CD4-positive, alpha-beta T cell (primary cell): Measurements from ENCODE around the gene YES1. TPM values are rescaled to one million over a fixed set of nuclear protein-coding genes. Genes with fewer than 3 reads are reported as not detected.
A peak's percentile ranks its signal among the peaks of the same experiment; 100 is the strongest.

Source experiments
- ATAC-seq: fragments of 200-7000 bp; cut with Tn5 transposase; one replicate; pipeline ENCODE4 v1.10.0; 2022; ENCODE audit warnings: mild to moderate bottlenecking; ENCODE audit not compliant: poor library complexity
- CTCF ChIA-PET: fragments of 350-600 bp; sonication (Branson Sonifier 250); formaldehyde crosslinking; loops from one replicate; lab custom pipeline; 2021; ENCODE audit warnings: antibody characterized with exemption, inconsistent platforms; lab: Charles Lee
- POLR2A ChIA-PET: fragments of 350-600 bp; sonication (Branson Sonifier 250); formaldehyde crosslinking; loops from one replicate; lab custom pipeline; 2021; ENCODE audit warnings: antibody characterized with exemption, inconsistent platforms; lab: Charles Lee
- DNase-seq, 14 experiments: peaks; one replicate each; pipeline ENCODE4 v3.0.0-alpha.2; 2013 to 2020; ENCODE audit warnings: mixed read lengths in 2 of 14
- H3K27ac ChIP-seq, 2 donors: one replicate each; pipeline versions ENCODE4 v1.5.1 to v1.7.0; 2013; ENCODE audit warnings: low read length in 2 of 2, low read depth in 1 of 2, mild to moderate bottlenecking in 1 of 2
- H3K27me3 ChIP-seq, 2 experiments: 1 replicate in 1 of 2; 2 replicates in 1 of 2; pipeline versions ENCODE4 v1.6.1 to v1.7.0; 2013; ENCODE audit warnings: low read length in 2 of 2, control low read depth in 1 of 2, mild to moderate bottlenecking in 1 of 2, moderate library complexity in 1 of 2; ENCODE audit not compliant: insufficient read depth in 2 of 2, control insufficient read depth in 1 of 2
- H3K36me3 ChIP-seq: one replicate; pipeline ENCODE4 v1.6.1; 2013; ENCODE audit warnings: low read length, control low read depth; ENCODE audit not compliant: insufficient read depth
- H3K4me1 ChIP-seq: one replicate; pipeline ENCODE4 v1.6.1; 2013; ENCODE audit warnings: low read length, control low read depth; ENCODE audit not compliant: insufficient read depth
- H3K4me3 ChIP-seq: one replicate; pipeline ENCODE4 v1.5.1; 2013; ENCODE audit warnings: mild to moderate bottlenecking, low read length, moderate library complexity
- H3K9me3 ChIP-seq, 2 experiments: 1 replicate in 1 of 2; 2 replicates in 1 of 2; pipeline versions ENCODE4 v1.6.1 to v1.7.0; 2013; ENCODE audit warnings: low read length in 2 of 2, mild to moderate bottlenecking in 2 of 2, control low read depth in 1 of 2, moderate library complexity in 1 of 2; ENCODE audit not compliant: control insufficient read depth in 1 of 2, insufficient read depth in 1 of 2
- H3K27ac Mint-ChIP-seq: one replicate; pipeline ENCODE4 v1.8.0; 2020; ENCODE audit warnings: mixed read lengths
- H3K27me3 Mint-ChIP-seq: one replicate; pipeline ENCODE4 v1.8.0; 2021; ENCODE audit warnings: mixed read lengths
- H3K36me3 Mint-ChIP-seq: one replicate; pipeline ENCODE4 v1.8.0; 2021; ENCODE audit warnings: low read depth, mixed read lengths
- H3K4me1 Mint-ChIP-seq: one replicate; pipeline ENCODE4 v1.8.0; 2021; ENCODE audit warnings: low read depth, mixed read lengths
- H3K4me3 Mint-ChIP-seq: one replicate; pipeline ENCODE4 v1.8.0; 2020; ENCODE audit warnings: mild to moderate bottlenecking, mixed read lengths
- H3K9me3 Mint-ChIP-seq: one replicate; pipeline ENCODE4 v1.8.0; 2020; ENCODE audit warnings: mixed read lengths
- intact Hi-C, 2 experiments: fragments of 100-400 bp; cut with DNase I in 1 of 2; cut with micrococcal nuclease in 1 of 2; formaldehyde crosslinking; loops; one replicate each; pipeline versions ENCODE4 v1.15.1 to v1.9.0; 2023 to 2025; cut with DNase I, micrococcal nuclease
- total RNA-seq, 174 experiments: library from RNA in 2 of 174; stranded (reverse) in 2 of 174; gene quantifications; one replicate each; pipeline ENCODE4 v1.2.3 and lab custom pipeline; 2021 to 2026
- TF ChIP-seq, protein P1 (sequence below): fragments of 200-600 bp; IDR thresholded peaks from one replicate; pipeline ENCODE4 v1.8.0; 2022; ENCODE audit warnings: antibody characterized with exemption, mild to moderate bottlenecking

The YES1 gene
- total RNA-seq, 2 experiments from 2014 or later: 17.6 to 19.8 TPM

DNA sequence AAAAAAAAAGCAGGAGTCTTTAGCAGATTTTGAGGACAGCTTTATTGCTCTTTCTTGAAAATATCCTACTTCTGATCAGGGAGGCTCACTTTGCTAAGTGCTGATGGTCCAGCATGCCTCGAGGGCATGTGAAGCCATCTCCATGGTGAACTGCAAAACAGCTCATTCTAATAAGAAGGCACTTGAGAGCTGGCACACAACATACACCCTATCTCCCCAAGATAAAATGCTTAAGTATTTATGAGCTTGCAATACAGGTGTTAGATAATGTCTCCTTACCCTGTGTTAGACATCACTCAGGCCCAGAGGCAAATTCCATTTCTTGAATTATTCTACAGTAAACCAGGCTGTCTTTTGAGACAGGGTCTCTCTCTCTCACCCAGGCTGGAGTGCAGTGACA, 102.3 kb downstream of the YES1 start:
- Histone ChIP-seq H3K36me3 (peaks cover 15% of the 10 kb centered on the region), H3K27me3 (no peaks in the 10 kb centered on the region), H3K9me3 (peaks cover 0 to 12% of the 10 kb centered on the region in 2 experiments), H3K4me3 (no peak overlapping the region), H3K27ac (no peak overlapping the region), H3K4me1 (peaks cover 27% of the 10 kb centered on the region)
- Mint-ChIP-seq H3K27ac (no peak overlapping the region), H3K9me3 (peaks cover 3% of the 10 kb centered on the region), H3K4me1 (peaks cover 45% of the 10 kb centered on the region), H3K27me3 (no peaks in the 10 kb centered on the region), H3K36me3 (peaks cover 40% of the 10 kb centered on the region), H3K4me3 (peak overlapping the region; percentile 11)
- TF ChIP-seq, protein P1, sequence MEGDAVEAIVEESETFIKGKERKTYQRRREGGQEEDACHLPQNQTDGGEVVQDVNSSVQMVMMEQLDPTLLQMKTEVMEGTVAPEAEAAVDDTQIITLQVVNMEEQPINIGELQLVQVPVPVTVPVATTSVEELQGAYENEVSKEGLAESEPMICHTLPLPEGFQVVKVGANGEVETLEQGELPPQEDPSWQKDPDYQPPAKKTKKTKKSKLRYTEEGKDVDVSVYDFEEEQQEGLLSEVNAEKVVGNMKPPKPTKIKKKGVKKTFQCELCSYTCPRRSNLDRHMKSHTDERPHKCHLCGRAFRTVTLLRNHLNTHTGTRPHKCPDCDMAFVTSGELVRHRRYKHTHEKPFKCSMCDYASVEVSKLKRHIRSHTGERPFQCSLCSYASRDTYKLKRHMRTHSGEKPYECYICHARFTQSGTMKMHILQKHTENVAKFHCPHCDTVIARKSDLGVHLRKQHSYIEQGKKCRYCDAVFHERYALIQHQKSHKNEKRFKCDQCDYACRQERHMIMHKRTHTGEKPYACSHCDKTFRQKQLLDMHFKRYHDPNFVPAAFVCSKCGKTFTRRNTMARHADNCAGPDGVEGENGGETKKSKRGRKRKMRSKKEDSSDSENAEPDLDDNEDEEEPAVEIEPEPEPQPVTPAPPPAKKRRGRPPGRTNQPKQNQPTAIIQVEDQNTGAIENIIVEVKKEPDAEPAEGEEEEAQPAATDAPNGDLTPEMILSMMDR: no peak
- ATAC-seq (no peak), DNase-seq (no peak)
- intact Hi-C loops: loop anchor here (2.0 to 10.0 kb wide), 4 partner anchors 87 to 441 kb away; partner anchors contain the start of genes THOC1 (in 1 of the 2) and YES1 (in 1 of the 2)
- CTCF ChIA-PET: no interaction called here
- POLR2A ChIA-PET: interaction anchor here (0.5 to 0.8 kb wide), 2 partner anchors 115 to 1840 kb away, joined by 3 read pairs; no protein-coding TSS in a partner anchor

DNA sequence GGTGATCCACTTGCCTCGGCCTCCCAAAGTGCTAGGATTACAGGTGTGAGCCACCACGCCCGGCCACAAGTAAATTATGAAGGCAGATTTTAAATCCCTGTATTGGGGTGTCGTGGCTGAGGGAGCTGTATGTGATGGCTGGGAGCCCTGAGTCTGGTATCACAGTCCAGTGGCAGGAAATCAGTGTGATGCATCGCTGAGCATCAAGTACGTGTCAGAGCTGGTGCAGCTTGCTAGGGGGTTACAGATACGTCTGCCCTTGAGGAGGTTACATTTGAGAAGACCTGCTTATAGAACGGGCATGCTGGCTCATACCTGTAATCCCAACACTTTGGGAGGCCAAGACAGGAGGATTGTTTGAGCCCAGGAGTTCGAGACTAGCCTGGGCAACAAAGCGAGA, 103.9 kb downstream of the YES1 start:
- Mint-ChIP-seq H3K9me3 (no peaks in the 10 kb centered on the region), H3K36me3 (peaks cover 57% of the 10 kb centered on the region), H3K27me3 (no peaks in the 10 kb centered on the region), H3K4me3 (no peak overlapping the region), H3K27ac (peak overlapping the region; percentile 41), H3K4me1 (peaks cover 54% of the 10 kb centered on the region)
- no peaks in the 10 kb centered on the region for H3K27me3 ChIP-seq
- intact Hi-C loops: no loop called here
- DNase-seq (no peak), ATAC-seq (no peak)
- H3K4me3 ChIP-seq: no peak overlapping the region
- peaks cover 24% of the 10 kb centered on the region for H3K36me3 ChIP-seq
- ChIA-PET POLR2A (interaction anchor here (0.6 kb wide), 1 partner anchor 61 kb away, joined by 3 read pairs; no protein-coding TSS in a partner anchor), CTCF (interaction anchor here (1.1 to 1.2 kb wide), 2 partner anchors 124 to 131 kb away, joined by 3 read pairs; no protein-coding TSS in a partner anchor)
- TF ChIP-seq, protein P1: no peak
- no peak overlapping the region for H3K27ac ChIP-seq
- peaks cover 27% of the 10 kb centered on the region for H3K4me1 ChIP-seq
- H3K9me3 ChIP-seq: peaks cover 0 to 6% of the 10 kb centered on the region in 2 experiments

DNA sequence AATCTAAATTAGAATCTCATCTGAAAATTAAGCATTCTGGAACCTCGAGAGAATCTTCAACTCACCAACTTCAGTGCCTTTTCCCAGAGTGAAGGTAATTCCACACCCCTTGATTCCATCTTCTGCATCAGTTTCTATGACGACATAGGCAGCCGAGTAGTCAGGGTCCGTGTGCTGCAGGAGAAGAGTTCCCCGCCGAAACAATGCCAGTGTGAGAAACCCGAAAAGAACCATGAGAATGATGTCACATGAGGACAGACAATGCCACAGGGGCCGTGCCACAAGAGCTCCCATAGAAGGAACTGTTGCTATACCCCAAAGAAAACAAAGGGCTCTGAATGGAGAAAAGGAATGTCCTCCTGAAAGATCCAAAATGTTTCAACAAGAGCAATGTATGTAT, 105.6 kb downstream of the YES1 start:
- H3K27ac Mint-ChIP-seq: peak overlapping the region; percentile 39
- ChIA-PET CTCF (interaction anchor here (0.5 to 1.0 kb wide), 2 partner anchors 13 to 119 kb away, joined by 3 to 5 read pairs; no protein-coding TSS in a partner anchor), POLR2A (no interaction called here)
- H3K4me1 Mint-ChIP-seq: peaks cover 52% of the 10 kb centered on the region
- H3K4me3 ChIP-seq: no peak overlapping the region
- H3K4me1 ChIP-seq: peaks cover 18% of the 10 kb centered on the region
- no peak overlapping the region for H3K4me3 Mint-ChIP-seq
- H3K36me3 ChIP-seq: peaks cover 28% of the 10 kb centered on the region
- ATAC-seq: no peak
- H3K27me3 Mint-ChIP-seq: no peaks in the 10 kb centered on the region
- peaks cover 55% of the 10 kb centered on the region for H3K36me3 Mint-ChIP-seq
- no peaks in the 10 kb centered on the region for H3K9me3 Mint-ChIP-seq
- intact Hi-C loops: no loop called here
- H3K27me3 ChIP-seq: no peaks in the 10 kb centered on the region
- no peaks in the 10 kb centered on the region for H3K9me3 ChIP-seq
- DNase-seq: no peak
- no peak overlapping the region for H3K27ac ChIP-seq
- TF ChIP-seq, protein P1: no peak
